GM23248 (cell line): ENCODE measurements around the gene GDPD5. TPM values are rescaled to one million over a fixed set of nuclear protein-coding genes. Genes with fewer than 3 reads are reported as not detected.

Source experiments
- DNase-seq: peaks from one replicate; pipeline ENCODE4 v3.0.0-alpha.2; 2015
- H2AFZ ChIP-seq: fragments of 200-600 bp; sonication (generic); 2 replicates; pipeline ENCODE4 v1.6.1; 2016; ENCODE audit warnings: antibody characterized with exemption
- H3F3A ChIP-seq: fragments of 200-600 bp; sonication (generic); 2 replicates; pipeline ENCODE4 v1.6.1; 2016; ENCODE audit warnings: mild to moderate bottlenecking, antibody characterized with exemption, mixed run types; ENCODE audit not compliant: insufficient read depth
- H3K27ac ChIP-seq: fragments of 200-600 bp; sonication (generic); 2 replicates; pipeline ENCODE4 v1.5.1; 2016; ENCODE audit warnings: mild to moderate bottlenecking
- H3K27me3 ChIP-seq: fragments of 200-600 bp; sonication (generic); replicated peaks from 2 replicates; pipeline ENCODE4 v1.6.1; 2016; ENCODE audit warnings: mild to moderate bottlenecking; ENCODE audit not compliant: insufficient read depth
- H3K36me3 ChIP-seq: fragments of 200-600 bp; sonication (generic); 2 replicates; pipeline ENCODE4 v1.6.1; 2016; ENCODE audit warnings: low read depth, mild to moderate bottlenecking
- H3K4me1 ChIP-seq: fragments of 200-600 bp; sonication (generic); 2 replicates; pipeline ENCODE4 v1.6.1; 2016; ENCODE audit warnings: mild to moderate bottlenecking; ENCODE audit not compliant: insufficient read depth
- H3K4me2 ChIP-seq: fragments of 200-600 bp; sonication (generic); one replicate; pipeline ENCODE4 v1.6.1; 2016; ENCODE audit warnings: mild to moderate bottlenecking; ENCODE audit not compliant: unreplicated experiment
- H3K4me3 ChIP-seq: fragments of 200-600 bp; sonication (generic); 2 replicates; pipeline ENCODE4 v1.5.1; 2016; ENCODE audit warnings: mild to moderate bottlenecking
- H3K79me2 ChIP-seq: fragments of 200-600 bp; sonication (generic); 2 replicates; pipeline ENCODE4 v1.6.1; 2016; ENCODE audit warnings: mild to moderate bottlenecking; ENCODE audit not compliant: insufficient read depth
- H3K9ac ChIP-seq: fragments of 200-600 bp; sonication (generic); 2 replicates; pipeline ENCODE4 v1.6.1; 2016; ENCODE audit warnings: mild to moderate bottlenecking
- H3K9me2 ChIP-seq: fragments of 200-600 bp; sonication (generic); 2 replicates; pipeline ENCODE4 v1.6.1; 2016; ENCODE audit warnings: mixed run types, mild to moderate bottlenecking, moderate library complexity; ENCODE audit not compliant: insufficient read depth
- H3K9me3 ChIP-seq: fragments of 200-600 bp; sonication (generic); one replicate; pipeline ENCODE4 v1.6.1; 2017; ENCODE audit warnings: low read depth
- H4K20me1 ChIP-seq: fragments of 200-600 bp; sonication (generic); 2 replicates; pipeline ENCODE4 v1.6.0; 2016; ENCODE audit not compliant: insufficient read depth
- EZH2 ChIP-seq: fragments of 200-600 bp; sonication (generic); IDR thresholded peaks from 2 replicates; pipeline ENCODE4 v1.6.1; 2018; ENCODE audit warnings: antibody characterized with exemption, mild to moderate bottlenecking; ENCODE audit not compliant: insufficient read depth, poor library complexity, severe bottlenecking
- EZH2phosphoT487 ChIP-seq: fragments of 200-600 bp; sonication (generic); IDR thresholded peaks from 2 replicates; pipeline ENCODE4 v1.6.1; 2018; ENCODE audit warnings: antibody characterized with exemption, moderate library complexity, mild to moderate bottlenecking, low read depth; ENCODE audit not compliant: insufficient read depth
- WGBS, 2 experiments: methylation state at CpG; one replicate each; pipeline ENCODE4 v1.1.6; 2015 to 2017; ENCODE audit warnings: low lambda C conversion rate in 2 of 2, low coverage in 1 of 2; ENCODE audit errors: missing lambda C conversion rate in 2 of 2; 5-methylcytosine and 5-hydroxymethylcytosine counted together
- in situ Hi-C: fragments of 300-500 bp; cut with MboI; formaldehyde crosslinking; loops from 2 replicates; pipeline ENCODE4 v1.15.0; 2020
- polyA plus RNA-seq: library from polyadenylated mRNA; unstranded; fragments of >200 nt; fragmentation: Nextera tagmentation; extraction: Ambion mirVana; gene quantifications from 2 replicates; pipeline ENCODE4 v1.2.1, GENCODE V29; 2016
- total RNA-seq: library from RNA; depleted of rRNA; stranded (reverse); fragments of >200 nt; shearing (Covaris generic); gene quantifications from 2 replicates; pipeline ENCODE4 v1.2.3, GENCODE V29; 2014

Gene GDPD5
- total and polyA plus RNA-seq, 2 experiments from 2014 or later, result 3.4 to 10.7 TPM

GRCh38 chr11:75571625-75572024 lies 45.9 kb upstream of the GDPD5 start:
- H3K79me2 ChIP-seq, result peaks cover 57% of the 10 kb centered on the region
- peaks cover 30% of the 10 kb centered on the region for H4K20me1 ChIP-seq
- in situ Hi-C loops, result no loop called here
- H3K4me1 ChIP-seq, result peaks cover 21% of the 10 kb centered on the region
- H3K27ac ChIP-seq, result peak overlapping the region; percentile 6; the same call in 1 of the 2 replicates
- peaks cover 71% of the 10 kb centered on the region for H3K36me3 ChIP-seq
- no peaks in the 10 kb centered on the region for H3K27me3 ChIP-seq
- H3K4me2 ChIP-seq, result no peak overlapping the region
- H3K4me3 ChIP-seq, result no peak overlapping the region
- no peak overlapping the region for H3K9ac ChIP-seq
- H3K9me3 ChIP-seq, result no peaks in the 10 kb centered on the region
- H2AFZ ChIP-seq, result no peak overlapping the region
- DNase-seq, result no peak
- TF ChIP-seq EZH2 (no peak), EZH2phosphoT487 (no peak)
- H3F3A ChIP-seq, result peaks cover 95% of the 10 kb centered on the region
- WGBS, 2 experiments, result 92 to 94% methylated on average over 14 of the region's 14 CpGs
- H3K9me2 ChIP-seq, result no peaks in the 10 kb centered on the region

GRCh38 chr11:75570559-75571139 lies 44.9 kb upstream of the GDPD5 start:
- Histone ChIP-seq H3K4me1 (peaks cover 26% of the 10 kb centered on the region), H3K4me3 (no peak overlapping the region), H2AFZ (no peak overlapping the region), H3K9ac (peak overlapping the region; percentile 33; the same call in 1 of the 2 replicates), H3K4me2 (no peak overlapping the region), H4K20me1 (peaks cover 30% of the 10 kb centered on the region), H3K9me3 (no peaks in the 10 kb centered on the region), H3K9me2 (no peaks in the 10 kb centered on the region), H3F3A (peaks cover 92% of the 10 kb centered on the region), H3K36me3 (peaks cover 71% of the 10 kb centered on the region), H3K79me2 (peaks cover 67% of the 10 kb centered on the region), H3K27ac (peak overlapping the region; percentile 4; the same call in 1 of the 2 replicates), H3K27me3 (no peaks in the 10 kb centered on the region)
- in situ Hi-C loops, result no loop called here
- DNase-seq, result no peak
- WGBS, 2 experiments, result 65 to 78% methylated on average over 8 to 9 of the region's 9 CpGs
- TF ChIP-seq EZH2 (no peak), EZH2phosphoT487 (no peak)

- H3K4me3 ChIP-seq, result no peak overlapping the region
- in situ Hi-C loops, result no loop called here
- H2AFZ ChIP-seq, result no peak overlapping the region
- H3K9ac ChIP-seq, result peak overlapping the region; percentile 54; the same call in 1 of the 2 replicates
- TF ChIP-seq EZH2 (no peak), EZH2phosphoT487 (no peak)
- H3F3A ChIP-seq, result peaks cover 91% of the 10 kb centered on the region
- 63 to 64% methylated on average over 13 to 14 of the region's 14 CpGs for WGBS, 2 experiments
- H3K4me1 ChIP-seq, result peaks cover 40% of the 10 kb centered on the region
- H3K36me3 ChIP-seq, result peaks cover 66% of the 10 kb centered on the region
- H3K79me2 ChIP-seq, result peaks cover 86% of the 10 kb centered on the region
- H4K20me1 ChIP-seq, result peaks cover 27% of the 10 kb centered on the region
- no peaks in the 10 kb centered on the region for H3K27me3 ChIP-seq
- peak overlapping the region; percentile 58; the same call in 1 of the 2 replicates for H3K27ac ChIP-seq
- no peak for DNase-seq
- H3K9me2 ChIP-seq, result no peaks in the 10 kb centered on the region
- no peaks in the 10 kb centered on the region for H3K9me3 ChIP-seq
- no peak overlapping the region for H3K4me2 ChIP-seq
Measured at GRCh38 chr11:75568616-75569219, 43.0 kb upstream of the GDPD5 start.

DNA sequence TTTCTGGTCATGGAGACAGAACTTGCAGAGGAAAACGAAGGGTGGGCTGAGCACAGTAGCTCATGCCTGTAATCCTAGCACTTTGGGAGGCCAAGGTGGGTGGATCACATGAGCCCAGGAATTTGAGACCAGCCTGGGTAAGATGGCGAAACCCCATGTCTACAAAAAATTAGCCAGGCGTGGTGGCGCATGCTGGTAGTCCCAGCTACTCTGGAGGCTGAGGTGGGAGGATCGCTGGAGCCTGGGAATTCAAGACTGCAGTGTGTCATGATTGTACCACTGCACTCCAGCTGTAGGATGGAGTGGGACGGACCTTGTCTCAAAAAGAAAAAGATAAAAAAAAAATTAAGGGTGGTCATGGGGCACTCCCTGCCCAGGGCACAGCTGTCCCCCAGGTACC lies 42.2 kb upstream of the GDPD5 start:
- Histone ChIP-seq H3K9me2 (no peaks in the 10 kb centered on the region), H3K27me3 (no peaks in the 10 kb centered on the region), H3K4me2 (peak overlapping the region; percentile 8), H2AFZ (no peak overlapping the region), H3K9ac (peak overlapping the region; percentile 54), H3K36me3 (peaks cover 59% of the 10 kb centered on the region), H3K9me3 (no peaks in the 10 kb centered on the region), H3K79me2 (peaks cover 94% of the 10 kb centered on the region), H4K20me1 (peaks cover 27% of the 10 kb centered on the region), H3K27ac (peak overlapping the region; percentile 58), H3K4me1 (peaks cover 40% of the 10 kb centered on the region), H3F3A (peaks cover 91% of the 10 kb centered on the region), H3K4me3 (0 out of 2 replicates have a peak overlapping the region, but pooled peaks have one; percentile 6)
- TF ChIP-seq EZH2phosphoT487, result no peak
- no peak for TF ChIP-seq EZH2
- in situ Hi-C loops, result no loop called here
- DNase-seq, result peak; percentile 49
- WGBS, 2 experiments, result 72 to 82% methylated on average over 6 of the region's 6 CpGs
